IMR-90 (cell line): ENCODE results near the gene SPON1. TPM values are rescaled to one million over a fixed set of nuclear protein-coding genes. Genes with fewer than 3 reads are reported as not detected.

Experiments
- ATAC-seq: fragments of 200-7000 bp; cut with Tn5 transposase; 2 replicates; pipeline ENCODE4 v1.9.1; 2020; ENCODE audit warnings: low read depth, mild to moderate bottlenecking, moderate library complexity
- BruUV-seq: library from RNA; stranded (reverse); fragments of 400-500 nt; replicated peaks from 2 replicates; lab custom pipeline; 2021; lab: Mats Ljungman, UMichigan
- CTCF ChIA-PET: fragments of 300-600 bp; formaldehyde crosslinking; extraction: SDS; loops from one replicate; lab custom pipeline; 2021; ENCODE audit warnings: antibody characterized with exemption; lab: Yijun Ruan, JAX
- POLR2A ChIA-PET: fragments of 300-600 bp; sonication (Branson Sonifier 250); formaldehyde crosslinking; loops from one replicate; lab custom pipeline; 2022; ENCODE audit warnings: antibody characterized with exemption; ENCODE audit not compliant: unreplicated experiment; lab: Charles Lee
- DNase-seq: peaks from one replicate; pipeline ENCODE4 v3.0.0; 2013
- H2AFZ ChIP-seq: replicated peaks from 2 replicates; pipeline ENCODE3; 2013; ENCODE audit warnings: low read length, mild to moderate bottlenecking; ENCODE audit not compliant: poor library complexity
- H2AK5ac ChIP-seq: 2 replicates; pipeline ENCODE4 v1.6.1; 2013; ENCODE audit warnings: low read depth, low read length, inconsistent platforms
- H2AK9ac ChIP-seq: replicated peaks from 2 replicates; pipeline ENCODE3; 2013; ENCODE audit warnings: mild to moderate bottlenecking, low read depth, low read length, moderate library complexity; ENCODE audit not compliant: poor library complexity
- H2BK120ac ChIP-seq: 2 replicates; pipeline ENCODE4 v1.6.1; 2013; ENCODE audit warnings: low read depth, low read length, inconsistent platforms
- H2BK15ac ChIP-seq: 3 replicates; pipeline ENCODE4 v1.6.1; 2013; ENCODE audit warnings: low read depth, low read length, inconsistent platforms
- H2BK20ac ChIP-seq: 2 replicates; pipeline ENCODE4 v1.6.1; 2013; ENCODE audit warnings: low read depth, mild to moderate bottlenecking, inconsistent platforms, low read length, moderate library complexity
- H2BK5ac ChIP-seq: 2 replicates; pipeline ENCODE4 v1.6.1; 2013; ENCODE audit warnings: mild to moderate bottlenecking, low read depth, low read length, inconsistent platforms; ENCODE audit not compliant: poor library complexity, severe bottlenecking
- H3K14ac ChIP-seq: replicated peaks from 2 replicates; pipeline ENCODE4 v1.6.1; 2013; ENCODE audit warnings: low read depth, low read length, inconsistent platforms
- H3K18ac ChIP-seq: 2 replicates; pipeline ENCODE4 v1.6.1; 2013; ENCODE audit warnings: low read depth, low read length, control low read depth
- H3K23ac ChIP-seq: 2 replicates; pipeline ENCODE4 v1.6.1; 2013; ENCODE audit warnings: low read depth, low read length, inconsistent platforms
- H3K27ac ChIP-seq: 2 replicates; pipeline ENCODE4 v1.5.1; 2013; ENCODE audit warnings: mild to moderate bottlenecking, control low read depth, low read length; ENCODE audit not compliant: insufficient read depth
- H3K27me3 ChIP-seq: 2 replicates; pipeline ENCODE4 v1.6.1; 2013; ENCODE audit warnings: low read length; ENCODE audit not compliant: control insufficient read depth, insufficient read depth
- H3K36me3 ChIP-seq: 2 replicates; pipeline ENCODE4 v1.6.1; 2013; ENCODE audit warnings: low read length, mixed read lengths; ENCODE audit not compliant: control insufficient read depth, insufficient read depth
- H3K4ac ChIP-seq: 2 replicates; pipeline ENCODE4 v1.6.1; 2013; ENCODE audit warnings: low read depth, low read length, inconsistent platforms
- H3K4me1 ChIP-seq: 2 replicates; pipeline ENCODE4 v1.6.1; 2013; ENCODE audit warnings: low read length, mixed read lengths; ENCODE audit not compliant: control insufficient read depth, insufficient read depth
- H3K4me2 ChIP-seq: 2 replicates; pipeline ENCODE4 v1.6.1; 2013; ENCODE audit warnings: low read depth, mild to moderate bottlenecking, control low read depth, low read length, moderate library complexity
- H3K4me3 ChIP-seq: 2 replicates; pipeline ENCODE4 v1.5.1; 2013; ENCODE audit warnings: low read depth, mild to moderate bottlenecking, control low read depth, low read length, moderate library complexity; ENCODE audit not compliant: insufficient read depth
- H3K56ac ChIP-seq: 2 replicates; pipeline ENCODE4 v1.6.1; 2013; ENCODE audit warnings: low read length, inconsistent platforms; ENCODE audit not compliant: insufficient read depth; ENCODE audit errors: extremely low read depth
- H3K79me1 ChIP-seq, 2 experiments: 2 replicates each; pipeline ENCODE4 v1.6.1; 2013; ENCODE audit warnings: low read length in 2 of 2, inconsistent platforms in 1 of 2, low read depth in 1 of 2
- H3K9ac ChIP-seq: 2 replicates; pipeline ENCODE4 v1.6.1; 2013; ENCODE audit warnings: low read depth, low read length, control low read depth
- H3K9me1 ChIP-seq: 2 replicates; pipeline ENCODE4 v1.6.1; 2013; ENCODE audit warnings: low read length, inconsistent platforms; ENCODE audit not compliant: insufficient read depth
- H3K9me3 ChIP-seq: 2 replicates; pipeline ENCODE4 v1.6.1; 2013; ENCODE audit warnings: low read length; ENCODE audit not compliant: control insufficient read depth, insufficient read depth
- H4K20me1 ChIP-seq: 2 replicates; pipeline ENCODE4 v1.6.1; 2013; ENCODE audit warnings: low read length, inconsistent platforms; ENCODE audit not compliant: insufficient read depth
- H4K5ac ChIP-seq: 2 replicates; pipeline ENCODE4 v1.6.1; 2013; ENCODE audit warnings: mild to moderate bottlenecking, low read depth, low read length, control low read depth
- H4K8ac ChIP-seq, 2 experiments: 2 replicates each; pipeline ENCODE4 v1.6.1; 2013; ENCODE audit warnings: low read depth in 2 of 2, low read length in 2 of 2, control low read depth in 1 of 2, inconsistent platforms in 1 of 2
- H4K91ac ChIP-seq: 2 replicates; pipeline ENCODE4 v1.6.1; 2013; ENCODE audit warnings: low read depth, low read length, inconsistent platforms; ENCODE audit not compliant: insufficient read depth
- BHLHE40 ChIP-seq: fragments of 150-350 bp; IDR thresholded peaks from 2 replicates; pipeline ENCODE4 v1.6.1; 2016; ENCODE audit warnings: mild to moderate bottlenecking, low read depth, low read length
- CEBPB ChIP-seq: IDR thresholded peaks from 2 replicates; pipeline ENCODE4 v1.6.1; 2012; ENCODE audit warnings: low read depth, low read length, improper control_type of control experiment
- CTCF ChIP-seq: conservative IDR thresholded peaks from 2 replicates; pipeline ENCODE4 v1.5.1; 2012; ENCODE audit warnings: mild to moderate bottlenecking, low read depth, low read length, improper control_type of control experiment
- FOS ChIP-seq: fragments of 150-350 bp; IDR thresholded peaks from 2 replicates; pipeline ENCODE4 v1.6.1; 2016; ENCODE audit warnings: low read depth, low read length
- MAFK ChIP-seq: IDR thresholded peaks from 2 replicates; pipeline ENCODE4 v1.6.1; 2012; ENCODE audit warnings: low read depth, low read length, improper control_type of control experiment
- MAZ ChIP-seq: IDR thresholded peaks from 2 replicates; pipeline ENCODE4 v1.6.1; 2012; ENCODE audit warnings: low read depth, mild to moderate bottlenecking, low read length, improper control_type of control experiment, moderate library complexity, borderline replicate concordance
- MXI1 ChIP-seq: IDR thresholded peaks from 2 replicates; pipeline ENCODE4 v1.6.1; 2012; ENCODE audit warnings: low read depth, mild to moderate bottlenecking, low read length, moderate library complexity, borderline replicate concordance
- NFE2L2 ChIP-seq: fragments of 150-350 bp; IDR thresholded peaks from 2 replicates; pipeline ENCODE4 v1.6.1; 2016; ENCODE audit warnings: low read depth, mild to moderate bottlenecking, low read length
- POLR2A ChIP-seq: IDR thresholded peaks from 2 replicates; pipeline ENCODE4 v1.6.1; 2012; ENCODE audit warnings: mild to moderate bottlenecking, low read depth, low read length
- RCOR1 ChIP-seq: IDR thresholded peaks from 2 replicates; pipeline ENCODE4 v1.6.1; 2012; ENCODE audit warnings: mild to moderate bottlenecking, low read length, improper control_type of control experiment; ENCODE audit not compliant: insufficient replicate concordance
- USF2 ChIP-seq: fragments of 150-350 bp; IDR thresholded peaks from 2 replicates; pipeline ENCODE4 v1.6.1; 2017; ENCODE audit warnings: mild to moderate bottlenecking, antibody characterized with exemption, low read length, low read depth
- WGBS, 2 experiments: methylation state at CpG; one replicate each; pipeline versions ENCODE4 v1.1.5 to v1.1.7; 2013; ENCODE audit warnings: missing lambda C conversion rate in 2 of 2; ENCODE audit not compliant: insufficient read length in 1 of 2; ENCODE audit errors: extremely low coverage in 2 of 2; 5-methylcytosine and 5-hydroxymethylcytosine counted together
- dilution Hi-C: fragments of 300-500 bp; cut with HindIII; formaldehyde crosslinking; loops from one replicate; pipeline ENCODE4 v1.14.3; 2018; ENCODE audit warnings: low sequenced_read_pairs; ENCODE audit not compliant: unreplicated experiment
- in situ Hi-C: fragments of 300-500 bp; cut with MboI; formaldehyde crosslinking; loops from 3 replicates; pipeline ENCODE4 v1.14.3; 2019; ENCODE audit warnings: low sequenced_read_pairs, inconsistent platforms, mixed read lengths
- intact Hi-C: fragments of 100-400 bp; cut with micrococcal nuclease; formaldehyde crosslinking; loops from 2 replicates; pipeline ENCODE4 v1.10.0; 2022
- polyA plus RNA-seq, 3 experiments: library from polyadenylated mRNA; depleted of rRNA; stranded (reverse); fragments of >200 nt; gene quantifications; 2 replicates each; pipeline ENCODE4 v1.2.3, GENCODE V29; 2012; ENCODE audit warnings: low replicate concordance in 1 of 3
- total RNA-seq: library from RNA; depleted of rRNA; stranded (reverse); fragments of >200 nt; gene quantifications from 2 replicates; pipeline ENCODE4 v1.2.3, GENCODE V29; 2012

The SPON1 gene
- total and polyA plus RNA-seq, 2 of the 4 experiments (the other 2 are of a cell fraction) = 0.62 to 0.72 TPM

GRCh38 chr11:14299921-14300320 is 337.4 kb downstream of the SPON1 start:
- no peak overlapping the region for H4K5ac ChIP-seq
- intact Hi-C loops (loop anchor here (1.0 to 2.0 kb wide), 2 partner anchors 59 to 155 kb away; partner anchors contain the start of gene RRAS2), dilution Hi-C loops (loop anchor here (25.0 kb wide), 1 partner anchor 162 kb away; no protein-coding TSS in a partner anchor), in situ Hi-C loops (loop anchor here (5.0 kb wide), 1 partner anchor 152 kb away; no protein-coding TSS in a partner anchor)
- H3K18ac ChIP-seq = no peak overlapping the region
- H4K20me1 ChIP-seq = peaks cover 59% of the 10 kb centered on the region
- H3K4me1 ChIP-seq = peaks cover 5% of the 10 kb centered on the region
- H2BK120ac ChIP-seq = no peak overlapping the region
- H3K9ac ChIP-seq = no peak overlapping the region
- H2BK15ac ChIP-seq = no peak overlapping the region
- peak overlapping the region; percentile 27; the same call in 1 of the 2 replicates for H3K23ac ChIP-seq
- H3K9me1 ChIP-seq = peaks cover 3% of the 10 kb centered on the region; the same call in 1 of the 2 replicates
- no peak overlapping the region for H2BK5ac ChIP-seq
- no peak overlapping the region for H3K4me3 ChIP-seq
- H3K4ac ChIP-seq = no peak overlapping the region
- ATAC-seq (no peak), DNase-seq (no peak)
- no peak overlapping the region for H3K4me2 ChIP-seq
- H3K9me3 ChIP-seq = no peaks in the 10 kb centered on the region
- H2AK5ac ChIP-seq = 0 out of 2 replicates have a peak overlapping the region, but pooled peaks have one; percentile 15
- no peak overlapping the region for H2AK9ac ChIP-seq
- no peaks in the 10 kb centered on the region for H3K36me3 ChIP-seq
- no TSS peak for BruUV-seq
- H3K56ac ChIP-seq = no peak overlapping the region
- POLR2A ChIA-PET = no interaction called here
- whole genome bisulfite sequencing, 2 experiments = no CpG with 5 or more reads among the region's 1 CpG
- H2AFZ ChIP-seq = no peak overlapping the region
- no peak overlapping the region for H3K27ac ChIP-seq
- no peak overlapping the region for H2BK20ac ChIP-seq
- H3K79me1 ChIP-seq = peaks cover 11 to 87% of the 10 kb centered on the region in 2 experiments
- H3K14ac ChIP-seq = no peak overlapping the region
- no peak overlapping the region for H4K8ac ChIP-seq
- TF ChIP-seq BHLHE40 (no peak), NFE2L2 (no peak), FOS (no peak), MAZ (no peak), MAFK (no peak), CTCF (no peak), CEBPB (no peak), USF2 (no peak), RCOR1 (no peak), POLR2A (no peak), MXI1 (no peak)
- no peak overlapping the region for H4K91ac ChIP-seq
- H3K27me3 ChIP-seq = no peaks in the 10 kb centered on the region
- CTCF ChIA-PET = interaction anchor here (0.8 to 3.1 kb wide), 8 partner anchors 9 to 158 kb away, joined by 3 to 27 read pairs (median 6); no protein-coding TSS in a partner anchor
